ENCODE results near the gene EVA1A.

GRCh38 chr2:75574106-75574505, 13.4 kb upstream of the EVA1A start:
- TF ChIP-seq ZNF274 (IDR thresholded peaks at IDR 0.05; ENCODE audit: low read depth, low read length): no peak
- TF ChIP-seq YY1 (IDR thresholded peaks at IDR 0.05; ENCODE audit: insufficient read depth, insufficient read length): no peak
- no peak for TF ChIP-seq SUZ12 (IDR thresholded peaks at IDR 0.05; ENCODE audit: extremely low read depth, insufficient read depth, insufficient read length)

Measured in NT2/D1 (cell line).